Activated effector memory CD4-positive, alpha-beta T cell treated with Interleukin-2 at 50 U/mL for 16 hours (primary cell): ENCODE measurements around the gene WWOX.
"Not testable (repeated sequence)": the region's sequence is repeated elsewhere in the genome, so short reads cannot be mapped to it uniquely, and the experiment has no call there.

ENCODE experiments used
- DNase-seq: peaks from one replicate; pipeline ENCODE4 v3.0.0-alpha.2; 2020

The WWOX gene

DNA sequence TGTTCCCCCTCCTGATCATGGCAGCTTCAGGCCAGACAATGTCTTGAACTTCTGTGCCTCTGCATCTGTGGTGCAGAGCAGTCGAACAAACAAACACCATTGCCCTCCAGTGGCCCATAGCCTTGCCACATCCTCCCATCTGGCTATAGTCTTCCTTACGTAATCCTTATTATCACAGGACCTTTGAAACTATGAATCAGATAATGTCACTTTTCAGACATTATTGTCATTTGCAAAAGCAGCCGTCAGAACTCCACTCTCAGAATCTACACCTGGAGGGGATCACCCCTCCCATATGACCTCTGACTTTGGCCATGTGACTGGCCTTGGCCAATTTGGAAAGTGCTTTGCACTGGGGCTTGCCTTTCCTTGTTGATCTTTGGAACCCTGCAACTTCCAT lies 1113.8 kb downstream of the WWOX start:
- DNase-seq = no peak

DNA sequence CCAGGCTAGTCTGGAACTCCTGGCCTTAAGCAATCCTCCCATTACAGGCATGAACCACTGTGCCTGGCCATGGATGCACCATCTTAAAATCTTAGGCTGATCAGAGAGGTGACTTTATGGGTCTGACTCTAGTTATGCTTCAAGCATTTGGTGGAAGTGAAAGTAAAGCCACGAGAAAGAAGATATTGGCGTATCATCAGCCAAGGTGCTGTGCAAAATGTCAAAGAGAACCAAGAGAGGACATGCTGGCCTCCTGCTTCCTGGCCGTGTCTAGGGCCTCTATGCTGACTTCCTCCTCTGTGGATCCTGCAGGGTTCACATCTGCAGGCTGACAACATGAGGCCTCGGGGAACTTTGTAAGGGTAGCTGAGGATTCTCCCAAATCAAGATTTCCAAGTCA lies 1115.8 kb downstream of the WWOX start:
- DNase-seq = no peak

GRCh38 chr16:79217375-79218011 lies 1118.0 kb downstream of the WWOX start:
- no peak for DNase-seq

DNA sequence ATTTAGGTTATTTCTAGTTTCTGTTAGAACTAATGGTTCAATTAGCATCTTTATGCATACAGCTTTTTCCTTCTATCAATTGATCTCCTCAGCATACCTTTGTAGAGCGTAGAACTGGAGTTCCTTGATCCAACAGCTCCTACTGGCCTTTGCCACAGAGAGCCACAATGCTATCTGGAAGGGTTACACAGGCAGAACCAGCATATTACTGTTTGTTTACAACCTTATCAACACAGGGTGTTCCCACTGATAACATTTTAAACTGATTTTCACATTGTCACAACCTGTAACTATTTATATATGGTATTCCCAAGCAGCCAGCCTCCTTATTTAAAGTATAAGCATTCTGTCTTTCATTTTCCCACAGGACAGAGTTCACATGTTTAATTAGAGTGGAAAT lies 1118.9 kb downstream of the WWOX start:
- no peak for DNase-seq

DNA sequence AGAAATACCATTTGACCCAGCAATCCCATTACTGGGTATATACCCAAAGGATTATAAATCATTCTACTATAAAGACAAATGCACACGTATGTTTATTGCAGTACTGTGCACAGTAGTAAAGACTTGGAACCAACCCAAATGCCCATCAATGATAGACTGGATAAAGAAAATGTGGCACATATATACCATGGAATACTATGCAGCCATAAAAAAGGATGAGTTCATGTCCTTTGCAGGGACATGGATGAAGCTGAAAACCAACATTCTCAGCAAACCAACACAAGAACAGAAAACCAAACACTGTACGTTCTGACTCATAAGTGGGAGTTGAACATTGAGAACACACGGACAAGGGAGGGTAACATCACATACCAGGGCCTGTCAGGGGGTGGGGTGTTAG lies 1126.5 kb downstream of the WWOX start:
- DNase-seq = not testable (repeated sequence)

- no peak for DNase-seq
Measured at GRCh38 chr16:79229361-79229760, 1129.9 kb downstream of the WWOX start.

DNA sequence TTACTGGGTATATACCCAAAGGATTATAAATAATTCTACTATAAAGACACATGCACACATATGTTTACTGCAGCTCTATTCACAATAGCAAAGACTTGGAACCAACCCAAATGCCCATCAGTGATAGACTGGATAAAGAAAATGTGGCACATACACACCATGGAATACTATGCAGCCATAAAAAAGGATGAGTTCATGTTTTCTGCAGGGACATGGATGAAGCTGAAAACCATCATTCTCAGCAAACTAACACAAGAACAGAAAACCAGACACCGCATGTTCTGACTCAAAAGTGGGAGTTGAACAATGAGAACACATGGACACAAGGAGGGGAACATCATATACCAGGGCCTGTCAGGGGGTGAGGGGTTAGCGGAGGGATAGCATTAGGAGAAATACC lies 1146.2 kb downstream of the WWOX start:
- DNase-seq = not testable (repeated sequence)

DNA sequence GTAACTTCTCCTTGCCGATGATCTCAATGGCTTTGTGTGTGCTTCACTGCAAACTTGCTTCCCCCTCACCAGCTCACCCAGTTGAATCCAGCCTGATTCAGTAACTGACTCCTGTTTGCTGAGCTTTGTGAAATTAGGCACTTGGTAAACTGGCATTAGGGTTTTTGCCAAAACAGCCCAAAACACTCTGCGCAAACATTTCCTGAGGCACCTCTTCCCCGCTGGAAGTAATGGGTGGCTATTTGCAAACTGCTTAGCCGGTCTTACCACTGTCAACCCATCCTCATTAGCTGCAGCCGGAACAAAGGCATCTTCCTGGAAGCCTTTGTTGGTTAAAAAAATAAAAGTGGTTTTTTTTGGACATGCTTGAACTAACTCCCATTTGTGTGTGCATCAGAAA lies 1147.9 kb downstream of the WWOX start:
- DNase-seq = no peak

DNA sequence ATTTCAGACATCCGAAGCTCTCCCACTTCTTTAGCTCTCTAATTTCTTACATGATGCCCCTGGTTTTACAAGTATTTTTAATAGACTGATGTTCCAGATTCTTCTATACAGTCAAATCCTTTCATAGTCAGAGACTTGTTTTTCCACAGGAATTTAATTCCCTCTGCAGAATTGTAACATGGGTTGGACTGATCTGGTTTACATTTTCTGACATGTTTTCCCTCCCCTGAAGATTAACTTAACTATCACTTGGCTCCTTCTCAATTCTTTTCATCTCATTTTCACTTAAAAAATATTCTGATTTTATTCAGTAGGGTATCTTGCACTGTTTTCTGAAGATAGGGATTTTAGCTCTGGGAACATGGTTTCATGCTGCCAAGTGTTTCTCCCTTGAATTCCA lies 1148.9 kb downstream of the WWOX start:
- no peak for DNase-seq

DNA sequence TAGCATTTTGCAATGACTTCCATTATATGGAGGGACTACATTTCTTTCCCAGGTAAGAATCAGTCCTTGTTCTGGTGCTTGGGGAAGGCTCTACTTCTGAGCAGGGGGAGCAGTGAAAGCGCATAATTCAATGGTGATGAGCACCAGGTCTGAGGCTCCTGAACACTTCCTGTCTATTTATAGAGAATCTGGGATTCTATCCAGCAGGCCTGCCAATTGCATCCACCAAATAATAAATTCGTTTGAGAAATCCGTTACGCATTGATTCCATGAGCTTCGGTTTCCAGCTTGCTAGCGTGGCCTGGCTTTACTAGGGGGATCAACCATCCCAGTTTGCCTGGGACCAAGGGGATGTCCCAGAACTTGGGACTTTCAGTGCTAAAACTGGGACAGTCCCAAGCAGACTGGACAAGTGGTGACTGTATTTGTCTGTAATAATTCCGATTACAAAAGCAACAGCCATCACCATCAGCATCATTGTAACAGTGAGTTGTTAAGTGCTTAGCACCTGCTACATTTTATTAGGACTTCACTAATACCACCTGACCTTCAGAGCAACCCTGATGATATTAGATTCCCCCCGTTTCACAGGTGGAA lies 1151.1 kb downstream of the WWOX start:
- DNase-seq = no peak

GRCh38 chr16:79253100-79253631 lies 1153.7 kb downstream of the WWOX start:
- no peak for DNase-seq

DNA sequence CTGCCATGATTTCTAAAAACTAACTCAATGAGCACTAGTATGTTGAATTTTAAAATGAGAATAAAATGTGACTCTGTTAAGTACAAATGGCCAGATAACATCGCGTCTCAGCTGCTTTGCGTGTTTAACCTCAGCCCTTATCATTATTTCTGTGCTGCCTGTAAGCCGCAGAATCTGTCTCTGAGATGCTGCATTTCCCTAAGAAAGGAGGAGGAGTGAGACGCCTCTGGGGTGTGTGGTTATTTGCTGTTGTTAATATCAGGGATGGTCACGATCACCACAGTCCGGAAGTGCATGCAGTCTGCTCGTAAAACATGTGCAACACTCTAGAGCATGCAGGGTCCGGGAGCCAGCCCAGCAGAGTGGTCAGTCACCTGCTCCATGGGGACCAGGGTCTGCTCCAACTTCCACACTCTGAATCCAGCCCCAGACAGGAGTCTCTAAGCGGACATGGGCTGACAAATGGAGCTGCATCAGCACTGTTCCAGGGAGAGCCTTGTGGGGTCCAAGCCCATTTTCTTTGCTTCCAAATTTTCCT lies 1158.6 kb downstream of the WWOX start:
- DNase-seq = no peak

DNA sequence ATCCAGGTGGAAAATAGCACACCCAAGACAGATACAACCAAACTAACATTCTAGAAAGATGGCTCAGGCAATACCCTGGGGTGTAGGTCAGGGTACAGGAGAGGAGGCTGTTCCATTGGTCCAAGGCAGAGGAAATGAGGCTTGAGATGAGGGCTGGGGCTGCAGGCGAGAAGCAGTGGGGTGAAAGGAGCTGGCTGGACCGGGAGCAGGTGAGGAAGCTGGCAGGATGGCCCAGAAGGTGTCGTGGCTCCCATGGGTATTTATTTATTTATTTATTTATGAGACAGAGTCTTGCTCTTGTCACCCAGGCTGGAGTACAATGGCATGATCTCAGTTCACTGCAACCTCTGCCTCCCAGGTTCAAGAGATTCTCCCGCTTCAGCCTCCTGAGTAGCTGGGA lies 1161.4 kb downstream of the WWOX start:
- not testable (repeated sequence) for DNase-seq

GRCh38 chr16:79261481-79261940 lies 1162.1 kb downstream of the WWOX start:
- peak; percentile 32 for DNase-seq

DNA sequence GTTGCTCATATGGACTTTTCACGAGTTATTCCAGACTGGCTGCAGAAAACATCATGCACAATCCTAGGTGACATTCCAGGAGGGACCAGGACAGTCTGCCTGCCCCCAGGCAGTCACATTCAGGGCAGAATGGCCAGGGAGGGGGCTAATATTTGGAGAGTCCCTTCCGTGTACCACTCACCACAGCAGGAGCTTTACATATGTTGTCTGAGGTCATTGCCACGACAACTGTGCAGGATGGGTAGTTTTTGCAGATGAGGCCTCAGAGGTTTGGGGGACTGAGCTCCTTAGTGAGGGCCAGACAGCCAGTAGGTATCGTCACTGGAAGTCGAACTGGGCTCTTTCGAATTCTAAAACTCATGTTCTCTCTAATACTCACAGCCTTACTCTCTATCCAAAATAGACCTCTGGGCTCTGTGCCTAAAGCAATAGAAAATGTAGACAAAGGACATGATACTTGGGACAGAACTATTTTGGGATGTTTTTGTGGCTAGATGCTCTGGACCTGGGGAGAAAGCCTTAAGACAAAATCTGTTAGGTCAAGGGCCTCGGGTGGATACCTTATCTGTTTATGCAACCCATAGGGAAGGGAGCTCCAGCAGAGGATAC lies 1162.6 kb downstream of the WWOX start:
- DNase-seq = no peak
